GM21515 (cell line): ENCODE data around the gene DDC.
A peak's percentile ranks its signal among the peaks of the same experiment; 100 is the strongest.

Experiments used
- ATAC-seq: cut with Tn5 transposase; IDR thresholded peaks from one replicate; pipeline ENCODE4 v1.9.1; 2021; ENCODE audit not compliant: unreplicated experiment

The DDC gene

DNA sequence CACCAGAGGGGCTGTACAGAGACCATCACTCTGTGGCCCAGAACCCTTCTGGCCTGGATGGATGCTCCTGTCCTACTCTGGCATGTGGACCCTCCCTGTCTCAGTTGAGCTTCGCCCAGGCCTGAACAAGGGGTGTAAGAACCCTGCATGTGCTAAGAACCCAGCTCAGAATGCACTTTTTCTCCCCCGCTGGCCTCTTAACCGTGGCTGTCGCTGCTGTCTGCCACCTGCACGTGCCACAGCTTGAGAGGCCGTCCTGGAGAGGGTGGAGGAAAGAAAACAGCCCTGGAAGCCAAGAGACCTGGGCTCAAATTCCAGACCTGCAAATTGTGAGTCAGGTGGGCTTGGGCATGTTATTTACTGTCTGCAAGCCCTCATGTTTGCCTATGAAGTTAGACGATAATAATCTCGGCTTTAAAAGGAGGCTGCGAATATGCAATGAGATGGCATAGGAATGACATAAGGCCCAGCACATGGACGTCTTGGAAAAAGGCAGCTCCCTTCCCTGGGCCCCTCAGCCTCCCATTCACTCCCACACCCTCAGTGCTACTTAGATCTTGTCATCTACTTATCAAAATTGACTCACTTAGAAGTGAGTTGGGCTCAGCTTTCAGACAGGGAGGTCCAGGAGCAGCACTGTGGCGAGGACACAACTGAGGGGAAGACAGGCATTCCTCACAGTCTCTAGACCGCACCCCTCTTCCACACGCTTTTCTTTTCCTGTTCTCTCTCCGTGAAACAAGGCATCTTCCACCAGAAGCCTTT lies 146.5 kb downstream of the DDC start:
- ATAC-seq = no peak

DNA sequence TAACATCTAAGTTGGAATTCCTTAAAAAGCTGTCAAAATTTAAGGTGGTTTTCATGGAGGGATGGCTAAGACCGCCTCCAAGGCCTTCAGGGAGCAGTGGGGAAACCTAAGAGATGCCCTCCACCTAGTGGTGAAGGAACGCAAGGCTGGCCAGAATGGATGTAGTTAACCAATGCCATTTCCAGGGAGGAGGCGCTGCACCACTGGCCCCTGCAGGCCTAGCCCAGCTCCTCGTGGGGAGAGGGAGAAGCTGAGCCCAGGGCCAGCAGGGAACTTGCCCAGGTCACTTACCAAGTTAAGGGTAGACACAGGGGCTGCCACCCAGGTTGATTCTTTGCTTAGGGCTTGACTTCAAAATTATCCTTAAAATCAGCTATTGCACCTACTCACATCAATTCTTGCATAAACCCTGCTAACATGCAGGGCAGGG lies 147.1 kb downstream of the DDC start:
- peak; percentile 82 for ATAC-seq

DNA sequence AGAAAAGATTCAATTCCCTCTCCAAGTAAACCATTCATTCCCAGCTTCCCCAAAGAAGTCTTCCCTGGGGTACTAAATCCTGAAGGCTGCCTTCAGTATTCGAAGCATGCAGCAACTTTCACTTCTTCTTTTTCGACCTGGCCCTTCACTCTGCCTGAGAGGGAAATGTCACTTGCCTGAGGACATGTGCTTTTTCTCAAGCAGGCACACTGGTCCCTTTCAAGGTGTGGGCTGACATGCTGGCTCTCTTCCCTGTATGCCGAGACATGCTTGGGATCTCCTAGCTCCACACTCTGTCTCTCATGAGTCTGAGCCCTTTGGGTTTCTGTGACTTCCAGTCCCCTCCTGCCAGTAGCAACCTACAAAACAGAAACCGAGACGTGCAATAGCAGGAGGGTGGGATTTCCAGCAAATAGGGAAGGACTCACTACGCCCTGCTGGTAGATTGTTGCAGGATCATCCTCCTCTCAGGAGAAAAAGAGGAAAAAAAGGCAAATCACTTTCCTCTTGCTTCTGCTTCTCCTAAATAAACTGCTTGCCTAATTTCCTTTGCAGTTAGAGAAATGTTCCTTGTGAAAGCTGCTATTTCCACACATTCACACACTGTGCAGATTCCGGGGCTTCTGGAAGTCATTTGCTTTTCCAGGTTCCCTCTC lies 148.6 kb downstream of the DDC start:
- ATAC-seq = peak; percentile 83

DNA sequence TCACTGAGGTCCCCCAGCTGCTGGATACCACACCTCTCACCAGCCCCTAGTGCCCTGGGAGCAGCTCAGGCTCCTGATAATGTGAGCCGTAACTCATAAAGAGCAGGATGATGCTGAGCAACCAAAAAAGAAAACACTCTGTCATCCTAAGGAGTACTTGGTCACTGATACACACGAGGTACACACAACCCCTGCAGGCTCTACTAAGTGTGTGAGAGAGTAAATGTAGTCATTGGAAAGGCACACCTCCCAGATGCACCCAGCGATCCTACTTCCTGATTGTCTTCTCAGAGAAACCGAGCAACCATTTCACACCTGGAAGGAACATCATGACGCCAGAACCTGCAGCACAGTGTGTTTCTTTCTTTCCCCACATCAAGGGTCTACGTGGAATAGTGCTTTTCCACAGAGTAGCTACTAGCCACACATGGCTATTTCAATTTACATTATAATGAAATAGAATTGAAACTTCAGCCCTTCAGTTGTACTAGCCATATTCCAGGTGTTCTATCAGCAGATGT lies 149.3 kb downstream of the DDC start:
- ATAC-seq = no peak

DNA sequence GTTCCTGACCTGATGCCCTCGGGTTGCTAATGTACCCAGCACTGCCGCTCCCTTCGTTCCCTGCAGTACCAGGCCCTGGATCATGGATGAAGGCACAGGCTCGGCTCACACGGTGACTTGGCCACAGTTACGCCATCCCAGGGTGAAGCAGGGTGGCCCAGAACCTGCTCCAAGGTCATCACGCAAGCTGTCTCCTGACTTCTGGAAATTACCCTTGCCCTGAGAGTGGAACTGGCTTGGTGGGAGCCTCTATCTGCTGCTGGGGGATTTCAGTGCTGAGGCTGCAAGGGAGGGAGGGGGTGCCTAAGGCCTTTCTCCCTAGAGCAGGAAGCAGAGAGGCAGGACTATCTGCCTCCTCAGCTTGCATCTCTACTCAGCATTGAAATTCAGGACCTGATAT lies 151.6 kb downstream of the DDC start:
- ATAC-seq = no peak

DNA sequence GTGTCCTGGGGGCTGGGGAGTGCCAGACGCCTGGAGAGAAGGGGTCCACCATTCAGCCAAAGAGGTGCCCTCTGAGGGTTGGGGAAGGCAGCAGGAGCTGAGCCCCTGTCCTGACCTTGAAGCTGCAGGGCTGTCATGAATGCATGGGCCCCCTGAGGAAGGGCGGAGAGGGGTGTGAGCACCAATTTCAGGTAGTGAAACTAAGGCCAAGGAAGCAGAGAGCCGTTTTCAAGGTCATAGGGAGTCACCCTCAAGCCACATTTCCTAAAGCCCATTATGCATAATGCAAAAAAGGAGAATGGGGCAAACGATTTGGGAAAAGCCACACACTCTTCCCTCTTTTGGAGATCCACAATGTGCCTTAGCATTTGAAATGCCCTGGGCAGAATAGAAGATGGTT lies 152.2 kb downstream of the DDC start:
- ATAC-seq = no peak

DNA sequence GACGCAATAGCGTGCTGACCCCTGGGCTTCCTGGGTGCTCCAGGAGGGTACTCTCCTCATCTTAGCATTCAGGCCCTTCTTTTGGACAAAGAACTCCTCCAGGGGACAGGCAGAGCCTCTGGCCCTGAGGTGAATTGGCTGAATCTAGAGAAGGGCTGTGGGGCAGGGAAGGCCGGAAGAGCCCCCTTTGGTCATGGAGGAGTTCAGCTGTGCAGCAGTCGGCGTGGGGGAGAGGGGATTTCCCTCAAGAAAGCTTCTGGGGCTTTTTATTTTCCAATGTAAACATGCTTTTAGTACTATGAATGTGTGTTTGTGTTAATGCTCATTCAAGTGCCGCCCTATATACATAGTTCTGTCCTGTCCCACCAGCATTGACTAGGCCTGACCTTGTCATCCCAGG lies 153.9 kb downstream of the DDC start:
- no peak for ATAC-seq

DNA sequence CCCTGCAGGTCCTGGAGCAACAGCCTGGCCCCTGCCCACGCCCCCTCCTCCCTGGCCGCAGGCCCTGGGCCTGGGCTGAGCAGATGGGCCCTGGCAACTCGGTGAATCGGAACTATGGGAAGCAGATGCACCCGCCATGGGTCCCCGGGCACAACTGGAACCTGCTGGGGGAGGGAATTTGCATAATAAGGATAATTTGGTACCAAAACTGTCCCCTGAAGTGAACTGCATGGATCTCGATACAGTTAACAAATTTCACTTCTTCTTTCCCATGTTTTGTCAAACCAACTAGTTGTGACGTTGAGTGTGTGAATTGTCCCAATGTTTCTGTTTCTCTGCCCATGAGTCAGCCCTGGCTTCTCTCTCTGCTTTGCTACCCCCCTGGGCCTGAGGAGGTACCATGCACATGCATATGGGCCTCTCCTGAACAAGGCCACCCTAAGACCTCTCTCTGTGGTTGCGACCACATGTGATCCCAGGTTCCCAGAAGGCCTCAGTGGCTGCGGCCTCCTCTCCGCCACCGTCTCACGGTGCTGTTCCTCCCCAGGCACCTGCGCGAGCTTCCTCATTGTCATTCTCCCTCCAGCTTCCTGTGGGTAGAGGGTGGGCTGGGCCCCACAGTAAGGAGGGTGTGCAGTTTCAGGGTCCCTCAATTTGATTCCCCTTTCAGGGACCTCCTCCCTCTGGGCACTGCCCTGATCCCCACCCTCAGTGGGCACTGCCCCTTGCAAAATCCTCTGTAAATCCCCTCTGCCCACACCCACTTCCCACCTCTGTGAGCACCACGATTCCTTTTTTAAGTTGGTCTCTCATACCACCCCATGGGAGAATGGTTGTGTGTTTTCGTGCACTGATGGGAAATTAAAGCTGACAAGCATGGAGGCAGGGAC lies 155.1 kb downstream of the DDC start:
- ATAC-seq = peak; percentile 51
